Astrocyte of the spinal cord (primary cell): ENCODE data around the gene DLX2.
A peak's percentile ranks its signal among the peaks of the same experiment; 100 is the strongest.

Experiments
- DNase-seq: peaks from one replicate; pipeline ENCODE4 v3.0.0; 2011; ENCODE audit warnings: low read depth, low spot score
- H3K4me3 ChIP-seq: 2 replicates; pipeline ENCODE4 v1.5.1; 2011; ENCODE audit warnings: low read depth, mild to moderate bottlenecking, low read length, moderate library complexity
- CTCF ChIP-seq: IDR thresholded peaks from 2 replicates; pipeline ENCODE4 v1.5.1; 2012; ENCODE audit warnings: low read depth, mild to moderate bottlenecking, low read length, inconsistent platforms
- in situ Hi-C: cut with HindIII; loops from 2 replicates; pipeline ENCODE4 v1.10.0; 2017; ENCODE audit warnings: low sequenced_read_pairs

DLX2 gene

GRCh38 chr2:172100935-172101820 is 1.5 kb downstream of the DLX2 start:
- no peak for DNase-seq
- no peak for TF ChIP-seq CTCF
- no peak overlapping the region for H3K4me3 ChIP-seq
- in situ Hi-C loops: no loop called here

- H3K4me3 ChIP-seq: no peak overlapping the region
- no peak for TF ChIP-seq CTCF
- no peak for DNase-seq
- in situ Hi-C loops: no loop called here
Observed at GRCh38 chr2:172100080-172100934, 2.4 kb downstream of the DLX2 start.

- no peak for DNase-seq
- TF ChIP-seq CTCF: no peak
- in situ Hi-C loops: no loop called here
- peak overlapping the region; percentile 32 for H3K4me3 ChIP-seq
Observed at GRCh38 chr2:172099472-172100079, 3.1 kb downstream of the DLX2 start.

- peak overlapping the region; percentile 32 for H3K4me3 ChIP-seq
- DNase-seq: peak; percentile 70
- in situ Hi-C loops: no loop called here
- no peak for TF ChIP-seq CTCF
Observed at GRCh38 chr2:172098650-172099471, 3.8 kb downstream of the DLX2 start.

GRCh38 chr2:172098287-172098649 is 4.4 kb downstream of the DLX2 start:
- TF ChIP-seq CTCF: no peak
- in situ Hi-C loops: no loop called here
- DNase-seq: no peak
- no peak overlapping the region for H3K4me3 ChIP-seq
